AG04449 (cell line): ENCODE measurements around the gene MISFA.
"Not testable (repeated sequence)": the region's sequence is repeated elsewhere in the genome, so short reads cannot be mapped to it uniquely, and the experiment has no call there.

Experiments
- CTCF ChIA-PET: fragments of 350-600 bp; formaldehyde crosslinking; extraction: SDS; loops from one replicate; lab custom pipeline; 2021; ENCODE audit warnings: antibody characterized with exemption; lab: Yijun Ruan, JAX
- POLR2A ChIA-PET: fragments of 400-600, 350-600 bp; formaldehyde crosslinking; extraction: SDS; loops from one replicate; lab custom pipeline; 2020; ENCODE audit warnings: antibody characterized with exemption, inconsistent platforms; lab: Yijun Ruan, JAX
- DNase-seq: peaks from one replicate; pipeline ENCODE4 v3.0.0-alpha.2; 2010; ENCODE audit warnings: low read depth, low spot score
- H3K4me3 ChIP-seq: 2 replicates; pipeline ENCODE4 v1.5.1; 2011; ENCODE audit warnings: low read depth, mild to moderate bottlenecking, control low read depth, low read length
- TF ChIP-seq, protein P1 (sequence below): IDR thresholded peaks from one replicate; pipeline ENCODE4 v1.5.1; 2011; ENCODE audit warnings: mild to moderate bottlenecking, moderate library complexity, low read length, control low read depth, inconsistent platforms; ENCODE audit not compliant: insufficient read depth; ENCODE audit errors: missing control alignments

The MISFA gene

DNA sequence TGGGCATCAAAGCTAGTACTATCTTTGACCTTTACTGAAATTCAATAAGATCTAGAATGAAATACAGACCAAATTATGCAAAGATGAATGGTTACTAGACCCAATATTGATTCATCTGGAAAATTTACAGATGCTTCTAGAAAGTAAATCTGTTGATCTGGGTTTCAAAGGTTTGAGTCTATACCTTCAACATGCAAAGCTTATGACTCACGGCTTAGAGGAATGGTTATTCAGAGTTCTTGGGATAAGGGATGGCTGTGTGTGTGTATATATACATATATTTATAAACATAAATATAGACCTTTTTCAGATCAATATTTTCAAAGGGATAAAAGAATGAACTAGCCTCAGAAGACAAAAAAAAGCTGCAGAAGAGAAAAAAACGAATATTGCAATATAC is 33.3 kb downstream of the MISFA start:
- ChIA-PET POLR2A (interaction anchor here (0.6 to 2.8 kb wide), 4 partner anchors 15 to 1301 kb away, joined by 3 to 17 read pairs (median 12); partner anchors contain the start of genes TSG101 and UEVLD), CTCF (interaction anchor here (0.7 to 2.2 kb wide), 6 partner anchors 14 to 109 kb away, joined by 3 to 10 read pairs (median 4); no protein-coding TSS in a partner anchor)
- peak overlapping the region; percentile 91 for H3K4me3 ChIP-seq
- TF ChIP-seq, protein P1, sequence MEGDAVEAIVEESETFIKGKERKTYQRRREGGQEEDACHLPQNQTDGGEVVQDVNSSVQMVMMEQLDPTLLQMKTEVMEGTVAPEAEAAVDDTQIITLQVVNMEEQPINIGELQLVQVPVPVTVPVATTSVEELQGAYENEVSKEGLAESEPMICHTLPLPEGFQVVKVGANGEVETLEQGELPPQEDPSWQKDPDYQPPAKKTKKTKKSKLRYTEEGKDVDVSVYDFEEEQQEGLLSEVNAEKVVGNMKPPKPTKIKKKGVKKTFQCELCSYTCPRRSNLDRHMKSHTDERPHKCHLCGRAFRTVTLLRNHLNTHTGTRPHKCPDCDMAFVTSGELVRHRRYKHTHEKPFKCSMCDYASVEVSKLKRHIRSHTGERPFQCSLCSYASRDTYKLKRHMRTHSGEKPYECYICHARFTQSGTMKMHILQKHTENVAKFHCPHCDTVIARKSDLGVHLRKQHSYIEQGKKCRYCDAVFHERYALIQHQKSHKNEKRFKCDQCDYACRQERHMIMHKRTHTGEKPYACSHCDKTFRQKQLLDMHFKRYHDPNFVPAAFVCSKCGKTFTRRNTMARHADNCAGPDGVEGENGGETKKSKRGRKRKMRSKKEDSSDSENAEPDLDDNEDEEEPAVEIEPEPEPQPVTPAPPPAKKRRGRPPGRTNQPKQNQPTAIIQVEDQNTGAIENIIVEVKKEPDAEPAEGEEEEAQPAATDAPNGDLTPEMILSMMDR, result no peak
- no peak for DNase-seq

DNA sequence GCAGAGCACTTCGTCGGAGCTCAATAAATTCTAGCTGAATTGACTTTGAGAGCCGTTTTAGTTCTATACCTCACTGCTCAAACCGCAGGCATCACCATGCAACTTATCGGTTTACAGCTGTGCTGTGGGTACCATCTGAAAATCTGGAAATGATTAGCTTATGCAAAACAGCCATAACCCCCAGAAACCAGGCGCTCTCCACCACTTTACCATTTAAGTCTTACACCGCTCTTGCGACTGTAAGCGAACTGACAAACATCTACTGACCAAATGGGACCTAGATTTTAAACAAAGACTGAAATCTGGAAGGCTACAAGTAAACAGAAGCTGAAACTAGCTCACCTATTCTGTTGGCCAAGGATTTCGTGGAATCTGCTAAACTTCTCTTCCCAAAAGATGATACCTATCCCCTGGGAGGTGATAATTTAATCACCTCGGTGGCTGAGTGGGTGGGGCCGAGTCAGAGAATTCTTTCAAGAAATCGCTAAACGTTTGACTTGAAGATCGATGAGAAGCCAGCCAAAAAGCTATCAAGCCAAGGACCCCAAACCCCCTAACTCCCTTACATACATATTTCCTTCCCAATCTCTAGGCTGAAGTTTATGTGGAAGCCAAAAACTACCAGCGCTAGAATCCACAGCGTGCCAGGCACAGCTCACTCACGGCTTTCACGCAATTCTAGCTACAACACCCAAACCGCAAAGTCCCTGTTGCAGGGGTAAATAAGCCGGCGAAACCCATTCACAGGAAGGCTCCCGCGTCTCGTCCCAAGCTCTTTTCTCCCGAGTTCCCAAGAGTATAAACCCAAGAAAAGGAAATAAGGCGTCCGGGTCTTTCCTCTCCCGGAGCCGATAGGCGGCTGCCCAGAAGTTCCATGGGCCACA is 33.9 kb downstream of the MISFA start:
- ChIA-PET CTCF (interaction anchor here (0.7 to 2.2 kb wide), 8 partner anchors 9 to 108 kb away, joined by 3 to 10 read pairs (median 4); no protein-coding TSS in a partner anchor), POLR2A (interaction anchor here (0.5 to 2.8 kb wide), 8 partner anchors 12 to 1301 kb away, joined by 3 to 17 read pairs (median 5); partner anchors contain the start of genes TSG101 and UEVLD)
- TF ChIP-seq, protein P1, result no peak
- peak overlapping the region; percentile 91 for H3K4me3 ChIP-seq
- no peak for DNase-seq

DNA sequence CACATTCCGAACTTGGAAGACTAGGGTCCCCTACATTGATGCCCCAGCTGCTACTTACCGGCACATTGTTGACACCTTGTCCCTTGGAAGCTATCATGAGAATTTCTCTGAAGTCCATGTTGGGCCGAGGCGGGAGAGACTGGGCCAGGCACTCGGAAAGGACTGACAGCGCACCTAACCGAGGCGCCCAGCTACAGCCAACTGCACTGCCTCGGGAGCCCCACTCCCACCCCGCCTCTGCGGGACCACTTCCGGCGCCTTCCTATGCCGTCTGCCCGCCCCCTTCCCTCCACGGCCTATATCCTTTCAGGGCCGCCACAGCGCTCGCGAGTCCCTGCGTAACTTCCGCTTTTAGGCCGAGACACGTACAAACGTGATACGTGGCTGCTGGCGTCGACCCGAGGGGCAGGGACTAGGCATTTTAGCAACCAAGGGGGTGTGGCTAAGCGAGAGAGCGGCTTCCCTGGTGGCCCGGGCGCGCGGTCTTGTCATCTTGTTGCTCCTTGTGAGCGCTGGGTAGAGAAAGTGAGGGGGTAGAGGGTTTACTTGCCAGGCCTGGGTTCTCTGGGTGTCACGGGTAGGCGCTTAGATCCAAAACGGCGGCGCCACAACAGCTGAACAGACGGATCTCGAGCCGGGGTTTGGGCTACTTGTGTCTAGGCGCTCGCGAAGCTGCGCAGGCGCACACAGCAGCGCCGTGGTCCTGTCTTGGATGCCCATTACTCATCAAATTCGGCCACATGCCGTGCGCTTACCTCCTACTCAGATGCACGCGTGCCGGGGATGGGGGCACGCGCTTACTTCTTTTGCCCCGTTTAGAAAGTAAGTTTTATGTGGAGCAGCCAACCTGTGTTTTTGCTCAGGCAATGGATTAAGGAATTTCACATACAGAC is 34.8 kb downstream of the MISFA start, which contains the start of gene SPTY2D1:
TSS of gene SPTY2D1 (minus strand) at position 203 of the 893 bp plus-strand sequence. CDS start at position 118, 85 bp downstream.
- TF ChIP-seq, protein P1, result no peak
- POLR2A ChIA-PET, result interaction anchor here (0.5 to 2.8 kb wide), 11 partner anchors 12 to 240 kb away, joined by 3 to 17 read pairs (median 4); partner anchors contain the start of genes LDHA, TMEM86A, TSG101 and UEVLD
- peak; percentile 96 for DNase-seq
- H3K4me3 ChIP-seq, result peak within 1 kb of the TSS; percentile 91
- CTCF ChIA-PET, result interaction anchor here (0.6 to 2.2 kb wide), 8 partner anchors 10 to 130 kb away, joined by 3 to 10 read pairs (median 4); no protein-coding TSS in a partner anchor

DNA sequence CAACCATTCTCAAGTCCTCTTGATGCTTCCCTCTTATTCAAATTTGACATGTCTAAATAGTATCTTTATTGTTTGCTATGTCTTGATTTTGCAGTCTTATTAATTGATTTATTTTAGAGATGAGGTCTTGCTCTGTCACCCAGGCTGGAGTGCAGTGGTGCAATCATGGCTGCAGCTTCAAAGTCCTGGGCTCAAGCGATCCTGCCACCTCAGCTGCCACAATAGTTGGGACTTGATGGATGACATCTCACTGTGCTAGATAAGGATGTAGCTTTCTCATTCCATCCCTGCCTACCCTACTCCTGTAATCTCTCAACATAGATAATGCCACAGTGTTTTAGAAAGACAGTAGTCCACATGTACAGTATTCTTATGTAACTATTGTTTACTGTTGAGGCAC is 42.1 kb downstream of the MISFA start:
- no peak overlapping the region for H3K4me3 ChIP-seq
- TF ChIP-seq, protein P1, result no peak
- CTCF ChIA-PET, result interaction anchor here (0.7 kb wide), 1 partner anchor 80 kb away, joined by 4 read pairs; no protein-coding TSS in a partner anchor
- DNase-seq, result no peak
- POLR2A ChIA-PET, result no interaction called here

DNA sequence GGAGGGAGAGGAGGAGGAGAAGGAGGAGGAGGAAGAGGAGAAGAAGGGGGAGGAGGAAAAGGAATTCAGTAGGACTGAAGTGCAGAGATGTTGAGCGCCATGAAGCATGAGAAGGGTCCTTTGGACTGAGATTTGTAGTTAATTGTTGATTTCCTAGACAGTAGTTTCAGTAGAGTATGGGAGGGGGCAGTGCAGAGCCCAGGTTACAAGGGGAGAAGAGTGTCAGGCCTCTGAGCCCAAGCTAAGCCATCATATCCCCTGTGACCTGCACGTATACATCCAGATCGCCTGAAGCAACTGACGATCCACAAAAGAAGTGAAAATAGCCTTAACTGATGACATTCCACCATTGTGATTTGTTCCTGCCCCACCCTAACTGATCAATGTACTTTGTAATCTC is 43.4 kb downstream of the MISFA start:
- DNase-seq, CTCF ChIA-PET, H3K4me3 ChIP-seq, POLR2A ChIA-PET: not testable (repeated sequence)

DNA sequence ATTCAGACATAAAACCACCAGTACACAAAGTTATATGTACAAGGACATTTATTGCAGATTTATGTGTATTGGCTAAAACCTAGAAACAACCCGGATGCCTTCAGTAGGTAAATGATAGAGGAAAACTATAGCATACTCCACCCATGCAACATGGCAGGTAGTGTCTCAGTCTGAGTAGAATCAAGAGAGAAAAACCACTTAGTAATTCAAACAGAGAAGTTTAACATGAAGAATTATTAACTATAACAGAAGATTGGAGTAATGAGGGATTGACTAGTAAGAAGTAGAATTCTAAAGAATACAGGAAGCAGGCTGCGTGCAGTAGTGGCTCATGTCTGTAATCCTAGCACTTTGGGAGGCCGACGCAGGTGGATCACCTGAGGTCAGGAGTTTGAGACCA is 50.8 kb downstream of the MISFA start:
- H3K4me3 ChIP-seq, result no peak overlapping the region
- POLR2A ChIA-PET, result no interaction called here
- DNase-seq, result no peak
- CTCF ChIA-PET, result interaction anchor here (1.5 to 1.6 kb wide), 2 partner anchors 14 to 109 kb away, joined by 3 to 4 read pairs; no protein-coding TSS in a partner anchor
- TF ChIP-seq, protein P1, result no peak
